Activated CD8-positive, alpha-beta T cell treated with anti-CD3 and anti-CD28 coated beads for 36 hours (primary cell): Measurements from ENCODE around the gene RNF115. TPM values are rescaled to one million over a fixed set of nuclear protein-coding genes. Genes with fewer than 3 reads are reported as not detected.
"Not testable (repeated sequence)": the region's sequence is repeated elsewhere in the genome, so short reads cannot be mapped to it uniquely, and the experiment has no call there.

Source experiments
- ATAC-seq: fragments of 200-7000 bp; cut with Tn5 transposase; one replicate; pipeline ENCODE4 v1.10.0; 2021; ENCODE audit warnings: mild to moderate bottlenecking, moderate library complexity
- CTCF ChIA-PET: fragments of 350-600 bp; sonication (Branson Sonifier 250); formaldehyde crosslinking; loops from one replicate; lab custom pipeline; 2021; ENCODE audit warnings: antibody characterized with exemption; lab: Charles Lee
- POLR2A ChIA-PET: fragments of 350-600 bp; sonication (Branson Sonifier 250); formaldehyde crosslinking; loops from one replicate; lab custom pipeline; 2021; ENCODE audit warnings: antibody characterized with exemption; lab: Charles Lee
- DNase-seq: peaks from one replicate; pipeline ENCODE4 v3.0.0-alpha.2; 2020
- H3K27ac Mint-ChIP-seq: one replicate; pipeline ENCODE4 v1.8.0; 2021; ENCODE audit warnings: mild to moderate bottlenecking, mixed read lengths
- H3K27me3 Mint-ChIP-seq: one replicate; pipeline ENCODE4 v1.8.0; 2021; ENCODE audit warnings: mixed read lengths
- H3K36me3 Mint-ChIP-seq: one replicate; pipeline ENCODE4 v1.8.0; 2021; ENCODE audit warnings: low read depth, mixed read lengths
- H3K4me1 Mint-ChIP-seq: one replicate; pipeline ENCODE4 v1.8.0; 2021; ENCODE audit warnings: low read depth, mixed read lengths
- H3K4me3 Mint-ChIP-seq: one replicate; pipeline ENCODE4 v1.8.0; 2021; ENCODE audit warnings: mild to moderate bottlenecking, moderate library complexity, mixed read lengths
- H3K9me3 Mint-ChIP-seq: one replicate; pipeline ENCODE4 v1.8.0; 2021; ENCODE audit warnings: mixed read lengths
- CTCF ChIP-seq: fragments of 200-600 bp; IDR thresholded peaks from one replicate; pipeline ENCODE4 v1.8.0; 2022; ENCODE audit warnings: antibody characterized with exemption, mild to moderate bottlenecking
- intact Hi-C: fragments of 100-400 bp; cut with micrococcal nuclease; formaldehyde crosslinking; loops from one replicate; pipeline ENCODE4 v1.10.0; 2022
- total RNA-seq, 2 experiments: library from RNA; stranded (reverse); gene quantifications; one replicate each; pipeline ENCODE4 v1.2.3, GENCODE V29; 2021

Gene RNF115
- total RNA-seq, 2 experiments from 2014 or later: 12.6 to 13.1 TPM

- intact Hi-C loops: no loop called here
- ChIA-PET POLR2A (no interaction called here), CTCF (interaction anchor here (1.4 to 1.5 kb wide), 2 partner anchors 8 to 10 kb away, joined by 3 to 4 read pairs; no protein-coding TSS in a partner anchor)
- ATAC-seq (no peak), DNase-seq (no peak)
- H3K36me3 Mint-ChIP-seq: peaks cover 60% of the 10 kb centered on the region
- no peak for TF ChIP-seq CTCF
- H3K27ac Mint-ChIP-seq: no peak overlapping the region
- peaks cover 18% of the 10 kb centered on the region for H3K9me3 Mint-ChIP-seq
- H3K4me3 Mint-ChIP-seq: no peak overlapping the region
- peaks cover 34% of the 10 kb centered on the region for H3K4me1 Mint-ChIP-seq
- H3K27me3 Mint-ChIP-seq: no peaks in the 10 kb centered on the region
Observed at GRCh38 chr1:145796753-145797152, 27.1 kb downstream of the RNF115 start.

GRCh38 chr1:145795257-145795881 lies 28.5 kb downstream of the RNF115 start:
- no peak for TF ChIP-seq CTCF
- H3K4me1 Mint-ChIP-seq: peaks cover 28% of the 10 kb centered on the region
- H3K9me3 Mint-ChIP-seq: peaks cover 18% of the 10 kb centered on the region
- intact Hi-C loops: no loop called here
- ChIA-PET CTCF (interaction anchor here (0.9 to 1.4 kb wide), 4 partner anchors 11 to 75 kb away, joined by 3 to 6 read pairs (median 4); partner anchors contain the start of gene NUDT17), POLR2A (interaction anchor here (1.0 kb wide), 1 partner anchor 9 kb away, joined by 3 read pairs; no protein-coding TSS in a partner anchor)
- H3K27ac Mint-ChIP-seq: no peak overlapping the region
- H3K36me3 Mint-ChIP-seq: peaks cover 58% of the 10 kb centered on the region
- no peak overlapping the region for H3K4me3 Mint-ChIP-seq
- no peaks in the 10 kb centered on the region for H3K27me3 Mint-ChIP-seq
- ATAC-seq (no peak), DNase-seq (no peak)

GRCh38 chr1:145792484-145792883 lies 31.4 kb downstream of the RNF115 start:
- H3K36me3 Mint-ChIP-seq: peaks cover 46% of the 10 kb centered on the region
- H3K27ac Mint-ChIP-seq: no peak overlapping the region
- H3K4me1 Mint-ChIP-seq: peaks cover 22% of the 10 kb centered on the region
- TF ChIP-seq CTCF: no peak
- H3K4me3 Mint-ChIP-seq: no peak overlapping the region
- DNase-seq (no peak), ATAC-seq (no peak)
- ChIA-PET POLR2A (interaction anchor here (1.0 to 1.3 kb wide), 3 partner anchors 10 to 171 kb away, joined by 4 to 5 read pairs (median 5); no protein-coding TSS in a partner anchor), CTCF (interaction anchor here (0.9 kb wide), 1 partner anchor 119 kb away, joined by 3 read pairs; no protein-coding TSS in a partner anchor)
- H3K27me3 Mint-ChIP-seq: no peaks in the 10 kb centered on the region
- peaks cover 15% of the 10 kb centered on the region for H3K9me3 Mint-ChIP-seq
- intact Hi-C loops: no loop called here

- H3K27me3 Mint-ChIP-seq, DNase-seq, intact Hi-C loops, H3K27ac Mint-ChIP-seq, ATAC-seq, H3K4me3 Mint-ChIP-seq: not testable (repeated sequence)
- POLR2A ChIA-PET: interaction anchor here (1.0 to 1.3 kb wide), 3 partner anchors 11 to 54 kb away, joined by 3 to 5 read pairs (median 4); no protein-coding TSS in a partner anchor
- CTCF ChIA-PET: interaction anchor here (0.9 kb wide), 1 partner anchor 119 kb away, joined by 3 read pairs; no protein-coding TSS in a partner anchor
- Mint-ChIP-seq H3K4me1 (peaks cover 21% of the 10 kb centered on the region), H3K36me3 (peaks cover 43% of the 10 kb centered on the region), H3K9me3 (peaks cover 11% of the 10 kb centered on the region)
Observed at GRCh38 chr1:145791860-145792259, 32.0 kb downstream of the RNF115 start.

GRCh38 chr1:145788580-145788979 lies 35.3 kb downstream of the RNF115 start:
- Mint-ChIP-seq H3K36me3 (peaks cover 40% of the 10 kb centered on the region), H3K9me3 (no peaks in the 10 kb centered on the region), H3K27ac (no peak overlapping the region), H3K4me1 (peaks cover 35% of the 10 kb centered on the region), H3K27me3 (no peaks in the 10 kb centered on the region), H3K4me3 (no peak overlapping the region)
- intact Hi-C loops: no loop called here
- ATAC-seq (no peak), DNase-seq (no peak)
- ChIA-PET POLR2A (interaction anchor here (1.8 kb wide), 1 partner anchor 263 kb away, joined by 5 read pairs; no protein-coding TSS in a partner anchor), CTCF (interaction anchor here (1.0 to 1.3 kb wide), 2 partner anchors 9 to 57 kb away, joined by 3 read pairs; partner anchors contain the start of gene NUDT17)
- no peak for TF ChIP-seq CTCF
